ENCODE results near the gene HTRA3. TPM values are rescaled to one million over a fixed set of nuclear protein-coding genes. Genes with fewer than 3 reads are reported as not detected.

HTRA3 gene
- total and polyA plus RNA-seq, 2 of the 4 experiments (the other 2 are of a cell fraction): 1.3 to 9.5 TPM

DNA sequence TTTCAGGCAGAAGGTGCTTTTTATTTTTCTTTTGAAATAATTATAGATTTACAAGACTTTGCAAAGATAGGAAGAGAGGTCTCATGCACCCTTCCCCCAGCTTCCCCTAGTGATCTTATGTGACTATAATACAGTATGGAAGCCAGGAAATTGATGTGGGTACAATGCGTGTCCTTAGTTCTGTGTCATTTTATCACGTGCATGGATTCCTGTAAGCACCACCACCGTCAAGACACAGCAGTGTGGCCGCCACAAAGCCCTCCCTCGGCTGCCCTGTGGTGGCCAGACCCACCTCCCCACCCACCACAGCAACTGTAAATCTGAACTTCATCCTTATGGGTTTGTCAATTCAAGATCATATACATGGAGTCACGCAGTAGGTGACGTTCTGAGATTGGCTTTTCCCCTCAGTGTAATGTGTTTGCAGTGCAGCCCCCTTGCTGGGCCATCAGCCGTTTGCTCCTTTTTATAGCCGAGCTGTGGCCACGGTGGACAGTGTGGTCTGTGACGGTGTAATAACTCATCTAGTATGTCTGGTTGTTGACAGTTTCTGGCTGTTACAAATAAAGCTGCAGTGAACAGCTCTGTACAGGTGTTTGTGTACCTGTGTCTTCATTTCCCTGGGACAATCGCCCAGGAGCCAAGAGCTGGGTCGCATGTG lies 10.9 kb upstream of the HTRA3 start:
- Histone ChIP-seq H4K5ac (ENCODE audit: low read depth, low read length) (no peak overlapping the region), H3K79me1 (ENCODE audit: low read depth in 1 of 2, low read length in 2 of 2) (no peaks in the 10 kb centered on the region), H2AK9ac (replicated peaks; ENCODE audit: low read depth, low read length, poor library complexity) (no peak overlapping the region), H3K56ac (ENCODE audit: extremely low read depth, insufficient read depth, low read length) (no peak overlapping the region), H4K91ac (ENCODE audit: insufficient read depth, low read depth, low read length) (no peak overlapping the region), H2AK5ac (ENCODE audit: low read depth, low read length) (no peak overlapping the region), H3K4ac (ENCODE audit: low read depth, low read length) (no peak overlapping the region), H2AFZ (replicated peaks; ENCODE audit: low read length, poor library complexity) (no peak overlapping the region), H3K4me1 (ENCODE audit: control insufficient read depth, insufficient read depth, low read length) (peaks cover 7% of the 10 kb centered on the region), H4K20me1 (ENCODE audit: insufficient read depth, low read length) (peaks cover 4% of the 10 kb centered on the region), H3K9ac (ENCODE audit: low read depth, low read length) (no peak overlapping the region), H3K23ac (ENCODE audit: low read depth, low read length) (no peak overlapping the region), H2BK120ac (ENCODE audit: low read depth, low read length) (no peak overlapping the region), H3K9me1 (ENCODE audit: insufficient read depth, low read length) (peaks cover 4% of the 10 kb centered on the region), H3K14ac (replicated peaks; ENCODE audit: low read depth, low read length) (no peak overlapping the region), H3K18ac (ENCODE audit: low read depth, low read length) (no peak overlapping the region), H3K4me2 (ENCODE audit: low read depth, low read length) (no peak overlapping the region), H4K8ac (ENCODE audit: low read depth in 2 of 2, low read length in 2 of 2) (no peak overlapping the region), H3K9me3 (ENCODE audit: control insufficient read depth, insufficient read depth, low read length) (no peaks in the 10 kb centered on the region), H3K27ac (ENCODE audit: insufficient read depth, low read length) (no peak overlapping the region), H2BK5ac (ENCODE audit: low read depth, low read length, poor library complexity, severe bottlenecking) (no peak overlapping the region), H3K27me3 (ENCODE audit: control insufficient read depth, insufficient read depth, low read length) (peaks cover 4% of the 10 kb centered on the region; the same call in 1 of the 2 replicates), H2BK15ac (ENCODE audit: low read depth, low read length) (no peak overlapping the region), H3K36me3 (ENCODE audit: control insufficient read depth, insufficient read depth, low read length) (no peaks in the 10 kb centered on the region), H3K4me3 (ENCODE audit: insufficient read depth, low read depth, low read length) (no peak overlapping the region), H2BK20ac (ENCODE audit: low read depth, low read length) (no peak overlapping the region)
- ChIA-PET CTCF (interaction anchor here (0.6 kb wide), 1 partner anchor 80 kb away, joined by 3 read pairs; no protein-coding TSS in a partner anchor), POLR2A (ENCODE audit: unreplicated experiment) (no interaction called here)
- dilution Hi-C loops (cut with HindIII; ENCODE audit: low sequenced_read_pairs, unreplicated experiment) (no loop called here), in situ Hi-C loops (cut with MboI; ENCODE audit: low sequenced_read_pairs) (no loop called here), intact Hi-C loops (cut with micrococcal nuclease) (no loop called here)
- ATAC-seq (ENCODE audit: low read depth) (no peak), DNase-seq (no peak)
- 74% methylated on average over 7 of the region's 13 CpGs; no CpG with 5 or more reads in 1 of the 2 experiments for WGBS, 2 experiments (ENCODE audit: extremely low coverage in 2 of 2, insufficient read length in 1 of 2)
- no peak for TF ChIP-seq MAZ (IDR thresholded peaks at IDR 0.05; ENCODE audit: borderline replicate concordance, low read depth, low read length)
- TF ChIP-seq MAFK (IDR thresholded peaks at IDR 0.05; ENCODE audit: low read depth, low read length): no peak
- no peak for TF ChIP-seq POLR2A (IDR thresholded peaks at IDR 0.05; ENCODE audit: low read depth, low read length)
- TF ChIP-seq CHD1 (IDR thresholded peaks at IDR 0.05; ENCODE audit: low read depth, low read length): no peak
- TF ChIP-seq CEBPB (IDR thresholded peaks at IDR 0.05; ENCODE audit: low read depth, low read length): no peak
- no peak for TF ChIP-seq CTCF (conservative IDR thresholded peaks at IDR 0.05; ENCODE audit: low read depth, low read length)
- TF ChIP-seq, protein P1, sequence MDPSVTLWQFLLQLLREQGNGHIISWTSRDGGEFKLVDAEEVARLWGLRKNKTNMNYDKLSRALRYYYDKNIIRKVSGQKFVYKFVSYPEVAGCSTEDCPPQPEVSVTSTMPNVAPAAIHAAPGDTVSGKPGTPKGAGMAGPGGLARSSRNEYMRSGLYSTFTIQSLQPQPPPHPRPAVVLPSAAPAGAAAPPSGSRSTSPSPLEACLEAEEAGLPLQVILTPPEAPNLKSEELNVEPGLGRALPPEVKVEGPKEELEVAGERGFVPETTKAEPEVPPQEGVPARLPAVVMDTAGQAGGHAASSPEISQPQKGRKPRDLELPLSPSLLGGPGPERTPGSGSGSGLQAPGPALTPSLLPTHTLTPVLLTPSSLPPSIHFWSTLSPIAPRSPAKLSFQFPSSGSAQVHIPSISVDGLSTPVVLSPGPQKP (IDR thresholded peaks at IDR 0.05; ENCODE audit: borderline replicate concordance, low read depth, low read length): no peak
- no peak for TF ChIP-seq BHLHE40 (IDR thresholded peaks at IDR 0.05; ENCODE audit: low read depth, low read length)
- no peak for TF ChIP-seq RFX5 (IDR thresholded peaks at IDR 0.05; ENCODE audit: low read depth, low read length)
- no peak for TF ChIP-seq NFE2L2 (IDR thresholded peaks at IDR 0.05; ENCODE audit: low read depth, low read length)
- no peak for TF ChIP-seq RAD21 (IDR thresholded peaks at IDR 0.05; ENCODE audit: low read length)
- TF ChIP-seq FOS (IDR thresholded peaks at IDR 0.05; ENCODE audit: low read depth, low read length): no peak
- TF ChIP-seq SMC3 (IDR thresholded peaks at IDR 0.05; ENCODE audit: low read depth, low read length): no peak
- no peak for TF ChIP-seq RCOR1 (IDR thresholded peaks at IDR 0.05; ENCODE audit: insufficient replicate concordance, low read length)
- TF ChIP-seq MXI1 (IDR thresholded peaks at IDR 0.05; ENCODE audit: borderline replicate concordance, low read depth, low read length): no peak
- TF ChIP-seq, protein P2, sequence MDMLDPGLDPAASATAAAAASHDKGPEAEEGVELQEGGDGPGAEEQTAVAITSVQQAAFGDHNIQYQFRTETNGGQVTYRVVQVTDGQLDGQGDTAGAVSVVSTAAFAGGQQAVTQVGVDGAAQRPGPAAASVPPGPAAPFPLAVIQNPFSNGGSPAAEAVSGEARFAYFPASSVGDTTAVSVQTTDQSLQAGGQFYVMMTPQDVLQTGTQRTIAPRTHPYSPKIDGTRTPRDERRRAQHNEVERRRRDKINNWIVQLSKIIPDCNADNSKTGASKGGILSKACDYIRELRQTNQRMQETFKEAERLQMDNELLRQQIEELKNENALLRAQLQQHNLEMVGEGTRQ (IDR thresholded peaks at IDR 0.05; ENCODE audit: low read depth, low read length): no peak
- no TSS peak for BruUV-seq (replicated peaks)

Data from IMR-90 (cell line).